B cell (primary cell): ENCODE results near the gene ZNF675. TPM values are rescaled to one million over a fixed set of nuclear protein-coding genes. Genes with fewer than 3 reads are reported as not detected.

Experiments
- ATAC-seq: fragments of 200-7000 bp; cut with Tn5 transposase; one replicate; pipeline ENCODE4 v1.10.0; 2021; ENCODE audit warnings: low read depth, mild to moderate bottlenecking, moderate number of reproducible peaks, moderate library complexity
- CTCF ChIA-PET: fragments of 350-600 bp; sonication (Branson Sonifier 250); formaldehyde crosslinking; loops from one replicate; lab custom pipeline; 2021; ENCODE audit warnings: antibody characterized with exemption, inconsistent platforms; lab: Charles Lee
- POLR2A ChIA-PET: fragments of 350-600 bp; sonication (Branson Sonifier 250); formaldehyde crosslinking; loops from one replicate; lab custom pipeline; 2021; ENCODE audit warnings: antibody characterized with exemption; lab: Charles Lee
- DNase-seq: peaks from one replicate; pipeline ENCODE4 v3.0.0; 2013
- H2AFZ ChIP-seq: 2 replicates; pipeline ENCODE4 v1.6.1; 2012; ENCODE audit warnings: mild to moderate bottlenecking, low read depth, low read length; ENCODE audit not compliant: insufficient read depth, poor library complexity, severe bottlenecking
- H3K27ac ChIP-seq, 2 donors: 1 replicate in 1 of 2; 2 replicates in 1 of 2; pipeline ENCODE4 v1.5.1; 2012 to 2013; ENCODE audit warnings: low read length in 2 of 2, mild to moderate bottlenecking in 2 of 2, moderate library complexity in 1 of 2
- H3K27me3 ChIP-seq, 4 experiments: fragments of 200-600 bp in 1 of 4; sonication (generic) in 1 of 4; replicated peaks in 1 of 4; 1 replicate in 2 of 4; 2 replicates in 2 of 4; pipeline versions ENCODE4 v1.6.1 to v1.7.0; 2013 to 2016; ENCODE audit warnings: low read length in 3 of 4, mild to moderate bottlenecking in 2 of 4, mixed read lengths in 1 of 4, moderate library complexity in 1 of 4; ENCODE audit not compliant: insufficient read depth in 4 of 4, control insufficient read depth in 3 of 4; ENCODE audit errors: control extremely low read depth in 1 of 4
- H3K36me3 ChIP-seq, 2 experiments: replicated peaks in 1 of 2; 1 replicate in 1 of 2; 2 replicates in 1 of 2; pipeline versions ENCODE4 v1.6.1 to v1.7.1; 2013; ENCODE audit warnings: low read length in 1 of 2; ENCODE audit not compliant: insufficient read depth in 2 of 2, control insufficient read depth in 1 of 2; ENCODE audit errors: control extremely low read depth in 1 of 2, extremely low read depth in 1 of 2
- H3K4me1 ChIP-seq, 2 donors: fragments of 200-600 bp in 1 of 2; sonication (generic) in 1 of 2; 1 replicate in 1 of 2; 2 replicates in 1 of 2; pipeline versions ENCODE4 v1.5.1 to v1.6.1; 2013 to 2017; ENCODE audit warnings: low read length in 2 of 2; ENCODE audit not compliant: control insufficient read depth in 2 of 2, insufficient read depth in 2 of 2
- H3K4me2 ChIP-seq: replicated peaks from 2 replicates; pipeline ENCODE3; 2012; ENCODE audit warnings: mild to moderate bottlenecking, low read depth, low read length; ENCODE audit not compliant: poor library complexity, severe bottlenecking
- H3K4me3 ChIP-seq, 5 experiments: fragments of 200-600 bp in 1 of 5; sonication (generic) in 1 of 5; 1 replicate in 3 of 5; 2 replicates in 2 of 5; pipeline versions ENCODE4 v1.5.1 to v1.7.0; 2011 to 2016; ENCODE audit warnings: low read length in 4 of 5, mild to moderate bottlenecking in 4 of 5, low read depth in 2 of 5, control low read depth in 1 of 5, moderate library complexity in 1 of 5; ENCODE audit not compliant: insufficient read depth in 1 of 5; ENCODE audit errors: control extremely low read depth in 1 of 5, extremely low read depth in 1 of 5
- H3K79me2 ChIP-seq: fragments of 200-600 bp; sonication (generic); one replicate; pipeline ENCODE4 v1.6.0; 2016; ENCODE audit warnings: low read length; ENCODE audit not compliant: control insufficient read depth, insufficient read depth
- H3K9ac ChIP-seq: fragments of 200-600 bp; sonication (generic); 2 replicates; pipeline ENCODE4 v1.6.1; 2017; ENCODE audit warnings: mild to moderate bottlenecking, low read length, moderate library complexity
- H3K9me3 ChIP-seq, 3 donors: one replicate each; pipeline versions ENCODE4 v1.6.1 to v1.7.1; 2013; ENCODE audit warnings: low read length in 2 of 3; ENCODE audit not compliant: control insufficient read depth in 2 of 3, insufficient read depth in 1 of 3; ENCODE audit errors: control extremely low read depth in 1 of 3
- H4K20me1 ChIP-seq: 2 replicates; pipeline ENCODE4 v1.6.0; 2012; ENCODE audit warnings: mild to moderate bottlenecking, low read length; ENCODE audit not compliant: insufficient read depth, control insufficient read depth, poor library complexity, severe bottlenecking
- H3K27ac Mint-ChIP-seq: one replicate; pipeline ENCODE4 v1.8.0; 2021; ENCODE audit warnings: mixed read lengths
- H3K27me3 Mint-ChIP-seq: one replicate; pipeline ENCODE4 v1.8.0; 2021; ENCODE audit warnings: mixed read lengths
- H3K4me1 Mint-ChIP-seq: one replicate; pipeline ENCODE4 v1.8.0; 2021; ENCODE audit warnings: mixed read lengths
- H3K4me3 Mint-ChIP-seq: one replicate; pipeline ENCODE4 v1.8.0; 2021; ENCODE audit warnings: mixed read lengths
- H3K9me3 Mint-ChIP-seq: one replicate; pipeline ENCODE4 v1.8.0; 2022; ENCODE audit warnings: mixed read lengths; ENCODE audit not compliant: insufficient read depth
- CTCF ChIP-seq: fragments of 200-600 bp; IDR thresholded peaks from one replicate; pipeline ENCODE4 v1.8.0; 2022; ENCODE audit warnings: antibody characterized with exemption, mild to moderate bottlenecking
- EZH2 ChIP-seq: IDR thresholded peaks from 2 replicates; pipeline ENCODE4 v1.6.1; 2012; ENCODE audit warnings: borderline replicate concordance, low read depth, mild to moderate bottlenecking, moderate library complexity, low read length; ENCODE audit not compliant: insufficient read depth, poor library complexity, severe bottlenecking
- WGBS: methylation state at CpG from one replicate; pipeline ENCODE4 v1.1.5; 2013; ENCODE audit warnings: missing lambda C conversion rate; ENCODE audit not compliant: insufficient coverage; 5-methylcytosine and 5-hydroxymethylcytosine counted together
- intact Hi-C: fragments of 100-400 bp; cut with micrococcal nuclease; formaldehyde crosslinking; loops from one replicate; pipeline ENCODE4 v1.10.0; 2022
- polyA plus RNA-seq: library from polyadenylated mRNA; depleted of rRNA; stranded (reverse); fragments of >200 nt; gene quantifications from 2 replicates; pipeline ENCODE4 v1.2.3, GENCODE V29; 2012
- total RNA-seq, 2 donors: library from RNA; stranded (reverse); fragments of 120-200 nt in 1 of 2; gene quantifications; 1 replicate in 1 of 2; 2 replicates in 1 of 2; pipeline versions ENCODE4 v1.2.3 to v1.2.4, GENCODE V29; 2013 to 2022

The ZNF675 gene
- total and polyA plus RNA-seq, 2 donors (not counting 1 experiment from before 2014, with no cell fraction given), result 16.8 to 46.1 TPM

GRCh38 chr19:23718802-23719201 is 31.8 kb upstream of the ZNF675 start:
- WGBS, result 18% methylated on average over 5 of the region's 12 CpGs
- no peak for ATAC-seq
- no peaks in the 10 kb centered on the region for H3K4me1 ChIP-seq
- CTCF ChIA-PET, result no interaction called here
- intact Hi-C loops, result no loop called here
- H3K36me3 ChIP-seq, result no peaks in the 10 kb centered on the region
- DNase-seq, result no peak
- TF ChIP-seq EZH2 (no peak), CTCF (no peak)
- peaks cover 0 to 3% (median 0%) of the 10 kb centered on the region in 4 experiments for H3K27me3 ChIP-seq
- Mint-ChIP-seq H3K4me1 (peaks cover 8% of the 10 kb centered on the region), H3K4me3 (no peak overlapping the region), H3K27me3 (peaks cover 12% of the 10 kb centered on the region), H3K9me3 (no peaks in the 10 kb centered on the region), H3K27ac (no peak overlapping the region)
- H3K9me3 ChIP-seq, result peaks cover 0 to 4% (median 1%) of the 10 kb centered on the region in 3 donors
- no peak overlapping the region for H3K9ac ChIP-seq
- no peaks in the 10 kb centered on the region for H4K20me1 ChIP-seq
- H3K4me3 ChIP-seq, result no peak overlapping the region
- H3K4me2 ChIP-seq, result no peak overlapping the region
- H3K79me2 ChIP-seq, result no peaks in the 10 kb centered on the region
- POLR2A ChIA-PET, result no interaction called here
- no peak overlapping the region for H2AFZ ChIP-seq
- no peak overlapping the region for H3K27ac ChIP-seq

- H2AFZ ChIP-seq, result no peak overlapping the region
- TF ChIP-seq CTCF (no peak), EZH2 (no peak)
- no peak overlapping the region for H3K9ac ChIP-seq
- H3K4me3 ChIP-seq, result no peak overlapping the region
- no peaks in the 10 kb centered on the region for H3K27me3 ChIP-seq
- peaks cover 0 to 4% (median 1%) of the 10 kb centered on the region in 3 donors for H3K9me3 ChIP-seq
- DNase-seq (no peak), ATAC-seq (no peak)
- Mint-ChIP-seq H3K4me3 (no peak overlapping the region), H3K9me3 (no peaks in the 10 kb centered on the region), H3K27me3 (peaks cover 11% of the 10 kb centered on the region), H3K4me1 (peaks cover 6% of the 10 kb centered on the region), H3K27ac (no peak overlapping the region)
- H4K20me1 ChIP-seq, result no peaks in the 10 kb centered on the region
- no peak overlapping the region for H3K4me2 ChIP-seq
- ChIA-PET CTCF (no interaction called here), POLR2A (no interaction called here)
- no peaks in the 10 kb centered on the region for H3K4me1 ChIP-seq
- H3K27ac ChIP-seq, result no peak overlapping the region
- H3K36me3 ChIP-seq, result no peaks in the 10 kb centered on the region
- intact Hi-C loops, result no loop called here
- no peaks in the 10 kb centered on the region for H3K79me2 ChIP-seq
Observed at GRCh38 chr19:23716792-23717191, 29.8 kb upstream of the ZNF675 start.
